Measurements from ENCODE around the gene LRIT3. TPM values are rescaled to one million over a fixed set of nuclear protein-coding genes. Genes with fewer than 3 reads are reported as not detected.

LRIT3 gene
- total RNA-seq, 1 experiment from 2014 or later: 0.26 TPM

DNA sequence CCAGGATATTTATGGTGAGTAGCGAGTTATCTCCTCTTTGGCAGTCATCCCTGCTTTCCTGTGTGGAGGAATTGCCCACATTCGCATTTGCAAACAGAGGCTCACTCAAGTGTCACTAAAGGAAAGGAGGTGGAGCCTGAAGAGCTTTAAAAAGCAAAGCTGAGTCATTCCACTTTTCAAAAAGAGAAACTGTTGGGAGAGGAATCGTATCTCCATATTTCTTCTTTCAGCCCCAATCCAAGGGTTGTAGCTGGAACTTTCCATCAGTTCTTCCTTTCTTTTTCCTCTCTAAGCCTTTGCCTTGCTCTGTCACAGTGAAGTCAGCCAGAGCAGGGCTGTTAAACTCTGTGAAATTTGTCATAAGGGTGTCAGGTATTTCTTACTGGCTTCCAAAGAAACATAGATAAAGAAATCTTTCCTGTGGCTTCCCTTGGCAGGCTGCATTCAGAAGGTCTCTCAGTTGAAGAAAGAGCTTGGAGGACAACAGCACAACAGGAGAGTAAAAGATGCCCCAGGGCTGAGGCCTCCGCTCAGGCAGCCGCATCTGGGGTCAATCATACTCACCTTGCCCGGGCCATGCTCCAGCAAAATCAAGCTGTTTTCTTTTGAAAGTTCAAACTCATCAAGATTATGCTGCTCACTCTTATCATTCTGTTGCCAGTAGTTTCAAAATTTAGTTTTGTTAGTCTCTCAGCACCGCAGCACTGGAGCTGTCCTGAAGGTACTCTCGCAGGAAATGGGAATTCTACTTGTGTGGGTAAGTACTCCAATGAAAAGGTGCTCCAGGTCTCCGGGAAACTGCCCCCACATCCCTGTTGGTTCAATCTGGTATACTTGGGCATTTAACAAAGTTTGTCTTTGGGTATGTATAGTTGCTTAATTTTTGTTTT lies 65.0 kb downstream of the LRIT3 start, which contains the start of gene EGF:
Gene EGF, plus strand, starts transcription at position 178 of the 890 bp plus-strand sequence. Its CDS starts 453 bp downstream, at position 631.
- Histone ChIP-seq H3K4me1 (ENCODE audit: insufficient read depth, low read length, poor library complexity, severe bottlenecking) (peaks cover 33% of the 10 kb centered on the region), H3K9me3 (ENCODE audit: low read depth, low read length, poor library complexity, severe bottlenecking) (no peaks in the 10 kb centered on the region), H3K27ac (ENCODE audit: low read depth, low read length, poor library complexity, severe bottlenecking) (peak within 1 kb of the TSS; percentile 86), H3K4me3 (ENCODE audit: low read depth, low read length, poor library complexity, severe bottlenecking) (peak within 1 kb of the TSS; percentile 49), H3K36me3 (ENCODE audit: insufficient read depth, low read length, poor library complexity, severe bottlenecking) (no peaks in the 10 kb centered on the region), H3K27me3 (replicated peaks; ENCODE audit: insufficient read depth, low read depth, low read length, poor library complexity) (no peaks in the 10 kb centered on the region)
- TF ChIP-seq EZH2 (IDR thresholded peaks at IDR 0.05; ENCODE audit: borderline replicate concordance, low read depth, low read length, poor library complexity, severe bottlenecking): no peak
- TF ChIP-seq, protein P1, sequence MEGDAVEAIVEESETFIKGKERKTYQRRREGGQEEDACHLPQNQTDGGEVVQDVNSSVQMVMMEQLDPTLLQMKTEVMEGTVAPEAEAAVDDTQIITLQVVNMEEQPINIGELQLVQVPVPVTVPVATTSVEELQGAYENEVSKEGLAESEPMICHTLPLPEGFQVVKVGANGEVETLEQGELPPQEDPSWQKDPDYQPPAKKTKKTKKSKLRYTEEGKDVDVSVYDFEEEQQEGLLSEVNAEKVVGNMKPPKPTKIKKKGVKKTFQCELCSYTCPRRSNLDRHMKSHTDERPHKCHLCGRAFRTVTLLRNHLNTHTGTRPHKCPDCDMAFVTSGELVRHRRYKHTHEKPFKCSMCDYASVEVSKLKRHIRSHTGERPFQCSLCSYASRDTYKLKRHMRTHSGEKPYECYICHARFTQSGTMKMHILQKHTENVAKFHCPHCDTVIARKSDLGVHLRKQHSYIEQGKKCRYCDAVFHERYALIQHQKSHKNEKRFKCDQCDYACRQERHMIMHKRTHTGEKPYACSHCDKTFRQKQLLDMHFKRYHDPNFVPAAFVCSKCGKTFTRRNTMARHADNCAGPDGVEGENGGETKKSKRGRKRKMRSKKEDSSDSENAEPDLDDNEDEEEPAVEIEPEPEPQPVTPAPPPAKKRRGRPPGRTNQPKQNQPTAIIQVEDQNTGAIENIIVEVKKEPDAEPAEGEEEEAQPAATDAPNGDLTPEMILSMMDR (conservative IDR thresholded peaks at IDR 0.05; ENCODE audit: low read depth, low read length): no peak
- POLR2A ChIA-PET (ENCODE audit: low non-redundant PET): no interaction called here
- CTCF ChIA-PET: no interaction called here
- TSS peak; percentile 63 for BruUV-seq (replicated peaks)
- peak; percentile 84 for DNase-seq (ENCODE audit: low spot score)
- intact Hi-C loops (cut with micrococcal nuclease; ENCODE audit: unreplicated experiment): no loop called here

- BruUV-seq (replicated peaks): no TSS peak
- intact Hi-C loops (cut with micrococcal nuclease; ENCODE audit: unreplicated experiment): no loop called here
- Histone ChIP-seq H3K9me3 (ENCODE audit: low read depth, low read length, poor library complexity, severe bottlenecking) (no peaks in the 10 kb centered on the region), H3K4me1 (ENCODE audit: insufficient read depth, low read length, poor library complexity, severe bottlenecking) (peaks cover 33% of the 10 kb centered on the region), H3K27me3 (replicated peaks; ENCODE audit: insufficient read depth, low read depth, low read length, poor library complexity) (no peaks in the 10 kb centered on the region), H3K36me3 (ENCODE audit: insufficient read depth, low read length, poor library complexity, severe bottlenecking) (no peaks in the 10 kb centered on the region), H3K27ac (ENCODE audit: low read depth, low read length, poor library complexity, severe bottlenecking) (peak overlapping the region; percentile 86), H3K4me3 (ENCODE audit: low read depth, low read length, poor library complexity, severe bottlenecking) (peak overlapping the region; percentile 49)
- no peak for TF ChIP-seq EZH2 (IDR thresholded peaks at IDR 0.05; ENCODE audit: borderline replicate concordance, low read depth, low read length, poor library complexity, severe bottlenecking)
- TF ChIP-seq, protein P1 (conservative IDR thresholded peaks at IDR 0.05; ENCODE audit: low read depth, low read length): no peak
- POLR2A ChIA-PET (ENCODE audit: low non-redundant PET): interaction anchor here (0.6 kb wide), 1 partner anchor 572 kb away, joined by 7 read pairs; no protein-coding TSS in a partner anchor
- CTCF ChIA-PET: no interaction called here
- DNase-seq (ENCODE audit: low spot score): no peak
Observed at GRCh38 chr4:109913596-109914241, 65.8 kb downstream of the LRIT3 start.

GRCh38 chr4:109914322-109914721 lies 66.4 kb downstream of the LRIT3 start:
- H3K27me3 ChIP-seq (replicated peaks; ENCODE audit: insufficient read depth, low read depth, low read length, poor library complexity): no peaks in the 10 kb centered on the region
- POLR2A ChIA-PET (ENCODE audit: low non-redundant PET): interaction anchor here (0.6 kb wide), 1 partner anchor 572 kb away, joined by 7 read pairs; no protein-coding TSS in a partner anchor
- peak overlapping the region; percentile 86 for H3K27ac ChIP-seq (ENCODE audit: low read depth, low read length, poor library complexity, severe bottlenecking)
- CTCF ChIA-PET: no interaction called here
- intact Hi-C loops (cut with micrococcal nuclease; ENCODE audit: unreplicated experiment): no loop called here
- no peak for DNase-seq (ENCODE audit: low spot score)
- no TSS peak for BruUV-seq (replicated peaks)
- no peaks in the 10 kb centered on the region for H3K9me3 ChIP-seq (ENCODE audit: low read depth, low read length, poor library complexity, severe bottlenecking)
- peak overlapping the region; percentile 49 for H3K4me3 ChIP-seq (ENCODE audit: low read depth, low read length, poor library complexity, severe bottlenecking)
- no peaks in the 10 kb centered on the region for H3K36me3 ChIP-seq (ENCODE audit: insufficient read depth, low read length, poor library complexity, severe bottlenecking)
- peaks cover 33% of the 10 kb centered on the region for H3K4me1 ChIP-seq (ENCODE audit: insufficient read depth, low read length, poor library complexity, severe bottlenecking)
- TF ChIP-seq EZH2 (IDR thresholded peaks at IDR 0.05; ENCODE audit: borderline replicate concordance, low read depth, low read length, poor library complexity, severe bottlenecking): no peak
- TF ChIP-seq, protein P1 (conservative IDR thresholded peaks at IDR 0.05; ENCODE audit: low read depth, low read length): no peak
